Measurements from ENCODE around the gene CLASP1. TPM values are rescaled to one million over a fixed set of nuclear protein-coding genes. Genes with fewer than 3 reads are reported as not detected.
"Not testable (repeated sequence)": the region's sequence is repeated elsewhere in the genome, so short reads cannot be mapped to it uniquely, and the experiment has no call there.

Gene CLASP1
- total RNA-seq, 1 experiment from 2014 or later, result 42.9 TPM

DNA sequence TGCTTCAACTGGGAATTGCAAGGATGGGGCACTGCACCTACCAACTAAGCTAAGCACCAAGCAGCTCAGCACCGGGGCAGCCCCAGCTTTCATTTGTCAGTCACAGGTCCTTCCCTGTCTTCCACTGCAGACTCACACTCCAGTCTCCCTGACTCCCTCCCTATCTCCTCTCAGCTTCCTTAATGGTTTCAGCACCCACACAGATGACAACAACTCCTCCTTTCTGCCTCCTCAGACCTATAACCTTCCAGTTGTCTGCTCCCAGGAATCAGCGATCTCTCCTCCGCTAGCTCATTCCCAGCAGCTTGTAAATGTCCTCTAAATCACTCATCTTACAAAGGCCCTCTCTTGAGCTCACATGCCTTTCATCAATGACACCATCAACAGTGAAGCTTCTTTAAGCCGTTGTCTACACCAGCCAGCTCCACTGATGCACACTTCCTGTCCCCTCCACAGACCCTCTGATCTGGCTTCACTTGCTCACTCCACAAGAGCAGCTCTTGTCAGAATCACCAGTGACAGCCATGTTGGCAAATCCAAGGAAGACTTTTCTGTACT is 32.1 kb downstream of the CLASP1 start:
- DNase-seq (ENCODE audit: low read depth), result no peak

DNA sequence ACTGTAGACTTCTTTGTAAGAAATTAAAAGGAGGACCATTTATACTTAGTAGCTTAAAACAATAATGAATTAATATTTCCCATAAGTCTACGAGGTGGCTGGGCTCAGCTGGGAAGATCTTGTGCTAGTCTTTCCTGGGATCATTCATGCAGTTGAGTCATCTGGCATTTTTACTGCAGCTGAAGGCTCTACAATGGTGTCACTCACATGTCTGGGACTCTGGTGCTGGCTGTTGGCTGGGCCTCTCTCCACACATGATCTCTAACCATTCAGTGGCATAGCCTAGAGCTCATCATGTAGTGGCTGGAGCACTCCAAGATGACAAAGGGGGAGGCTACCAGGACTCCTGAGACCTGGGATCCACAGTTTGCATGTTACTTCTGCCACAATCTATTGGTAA is 35.5 kb downstream of the CLASP1 start:
- no peak for DNase-seq (ENCODE audit: low read depth)

DNA sequence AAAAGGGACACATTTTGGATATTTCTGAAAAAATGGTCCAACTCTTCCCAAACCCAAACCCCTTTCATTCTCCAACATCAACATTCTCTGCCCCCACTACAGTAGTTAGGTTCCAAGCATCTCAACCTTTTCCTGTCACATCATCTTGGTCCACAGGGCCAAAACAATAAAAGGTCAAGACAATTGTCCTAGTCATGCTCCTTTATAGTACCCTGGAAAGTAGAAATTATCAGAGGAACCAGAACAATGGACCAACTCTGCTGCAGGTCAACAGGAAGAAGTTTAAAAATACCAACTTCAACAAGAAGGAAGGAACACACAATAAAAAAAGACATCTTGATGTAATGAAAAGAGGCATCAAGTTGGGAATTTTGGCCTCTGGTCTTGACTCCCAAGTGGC is 36.1 kb downstream of the CLASP1 start:
- no peak for DNase-seq (ENCODE audit: low read depth)

DNA sequence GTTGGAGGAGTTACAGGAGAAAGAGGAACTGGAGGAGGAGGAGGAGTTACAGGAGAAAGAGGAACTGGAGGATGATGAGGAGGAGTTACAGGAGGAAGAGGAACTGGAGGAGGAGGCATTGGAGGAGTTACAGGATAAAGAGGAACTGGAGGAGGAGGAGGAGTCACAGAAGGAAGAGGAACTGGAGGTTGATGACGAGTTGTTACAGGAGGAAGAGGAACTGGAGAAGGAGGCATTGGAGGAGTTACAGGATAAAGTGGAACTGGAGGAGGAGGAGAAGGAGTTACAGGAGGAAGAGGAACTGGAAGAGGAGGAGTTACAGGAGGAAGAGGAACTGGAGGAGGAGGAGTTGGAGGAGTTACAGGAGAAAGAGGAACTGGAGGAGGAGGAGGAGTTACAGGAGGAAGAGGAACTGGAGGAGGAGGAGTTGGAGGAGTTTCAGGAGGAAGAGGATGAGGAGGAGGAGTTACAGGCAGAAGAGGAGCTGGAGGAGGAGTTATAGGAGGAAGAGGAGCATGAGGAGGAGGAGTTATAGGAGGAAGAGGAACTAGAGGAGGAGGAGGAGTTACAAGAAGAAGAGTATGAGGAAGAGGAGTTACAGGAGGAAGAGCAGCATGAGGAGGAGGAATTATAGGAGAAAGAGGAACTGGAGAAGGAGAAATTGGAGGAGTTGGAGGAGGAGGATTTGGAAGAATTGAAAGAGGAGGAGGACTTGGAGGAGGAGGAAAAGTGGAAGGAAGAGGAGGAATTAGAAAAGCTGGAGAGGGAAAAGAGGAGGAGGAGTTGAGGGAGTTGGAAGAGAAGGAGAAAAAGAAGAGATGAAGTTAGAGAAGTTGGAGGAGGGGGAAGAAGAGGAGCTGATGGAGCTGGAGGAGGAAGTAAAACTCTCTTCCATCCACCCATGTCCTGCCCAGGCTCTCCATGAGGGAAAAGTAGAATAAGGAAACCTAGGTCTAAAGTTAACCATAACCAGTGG is 37.2 kb downstream of the CLASP1 start:
- DNase-seq (ENCODE audit: low read depth), result no peak

DNA sequence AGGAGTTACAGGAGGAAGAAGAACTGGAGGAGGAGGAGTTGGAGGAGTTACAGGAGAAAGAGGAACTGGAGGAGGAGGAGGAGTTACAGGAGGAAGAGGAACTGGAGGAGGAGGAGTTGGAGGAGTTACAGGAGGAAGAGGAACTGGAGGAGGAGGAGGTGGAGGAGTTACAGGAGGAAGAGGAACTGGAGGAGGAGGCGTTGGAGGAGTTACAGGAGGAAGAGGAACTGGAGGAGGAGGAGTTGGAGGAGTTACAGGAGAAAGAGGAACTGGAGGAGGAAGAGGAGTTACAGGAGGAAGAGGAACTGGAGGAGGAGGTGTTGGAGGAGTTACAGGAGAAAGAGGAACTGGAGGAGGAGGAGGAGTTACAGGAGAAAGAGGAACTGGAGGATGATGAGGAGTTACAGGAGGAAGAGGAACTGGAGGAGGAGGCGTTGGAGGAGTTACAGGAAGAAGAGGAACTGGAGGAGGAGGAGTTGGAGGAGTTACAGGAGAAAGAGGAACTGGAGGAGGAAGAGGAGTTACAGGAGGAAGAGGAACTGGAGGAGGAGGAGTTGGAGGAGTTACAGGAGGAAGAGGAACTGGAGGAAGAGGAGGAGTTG is 38.1 kb downstream of the CLASP1 start:
- not testable (repeated sequence) for DNase-seq (ENCODE audit: low read depth)

DNA sequence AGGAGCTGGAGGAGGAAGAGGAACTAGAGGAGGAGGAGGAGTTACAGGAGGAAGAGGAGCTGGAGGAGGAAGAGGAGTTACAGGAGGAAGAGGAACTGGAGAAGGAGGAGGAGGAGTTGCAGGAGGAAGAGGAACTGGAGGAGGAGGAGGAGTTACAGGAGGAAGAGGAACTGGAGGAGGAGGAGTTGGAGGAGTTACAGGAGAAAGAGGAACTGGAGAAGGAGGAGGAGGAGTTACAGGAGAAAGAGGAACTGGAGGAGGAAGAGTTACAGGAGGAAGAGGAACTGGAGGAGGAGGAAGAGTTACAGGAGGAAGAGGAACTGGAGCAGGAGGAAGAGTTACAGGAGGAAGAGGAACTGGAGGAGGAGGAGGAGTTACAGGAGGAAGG is 38.8 kb downstream of the CLASP1 start:
- DNase-seq (ENCODE audit: low read depth), result not testable (repeated sequence)

DNA sequence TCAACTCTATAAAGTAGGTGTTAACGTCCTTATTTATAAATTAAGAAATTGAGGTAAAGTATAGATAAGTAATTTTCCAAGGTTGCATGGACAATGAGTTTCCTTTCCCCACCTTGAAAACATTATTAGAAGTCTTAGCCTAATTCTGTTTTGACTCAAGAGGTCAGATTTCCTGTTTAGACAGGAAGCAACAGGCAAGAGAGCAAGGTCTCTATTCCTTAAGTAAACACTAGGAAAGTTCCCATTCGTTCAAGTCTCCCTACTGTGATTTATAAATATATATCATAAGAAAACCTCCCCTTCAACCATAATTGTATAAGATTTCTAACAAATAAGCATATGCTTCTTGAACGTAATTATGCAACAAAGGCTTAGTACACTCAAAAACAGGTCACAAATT is 40.3 kb downstream of the CLASP1 start:
- DNase-seq (ENCODE audit: low read depth), result no peak

DNA sequence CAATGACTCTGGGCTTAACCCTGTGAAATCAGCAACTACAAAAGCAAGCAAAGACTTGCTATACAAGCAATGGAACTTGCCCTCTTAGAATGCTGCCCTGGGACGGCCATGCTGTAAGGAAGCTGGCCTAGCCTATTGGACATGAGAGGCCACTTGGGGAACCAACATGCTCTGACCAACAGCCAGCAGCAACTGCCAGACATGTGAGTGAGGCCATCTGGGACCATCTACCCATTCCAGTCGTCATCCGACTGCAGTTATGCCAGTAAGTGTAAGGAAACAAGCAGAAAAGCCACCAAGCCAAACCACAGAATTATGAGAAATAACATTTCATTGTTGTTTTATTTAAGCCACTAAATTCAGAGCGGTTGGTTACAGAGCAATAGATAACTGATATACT is 40.9 kb downstream of the CLASP1 start:
- peak; percentile 62 for DNase-seq (ENCODE audit: low read depth)

DNA sequence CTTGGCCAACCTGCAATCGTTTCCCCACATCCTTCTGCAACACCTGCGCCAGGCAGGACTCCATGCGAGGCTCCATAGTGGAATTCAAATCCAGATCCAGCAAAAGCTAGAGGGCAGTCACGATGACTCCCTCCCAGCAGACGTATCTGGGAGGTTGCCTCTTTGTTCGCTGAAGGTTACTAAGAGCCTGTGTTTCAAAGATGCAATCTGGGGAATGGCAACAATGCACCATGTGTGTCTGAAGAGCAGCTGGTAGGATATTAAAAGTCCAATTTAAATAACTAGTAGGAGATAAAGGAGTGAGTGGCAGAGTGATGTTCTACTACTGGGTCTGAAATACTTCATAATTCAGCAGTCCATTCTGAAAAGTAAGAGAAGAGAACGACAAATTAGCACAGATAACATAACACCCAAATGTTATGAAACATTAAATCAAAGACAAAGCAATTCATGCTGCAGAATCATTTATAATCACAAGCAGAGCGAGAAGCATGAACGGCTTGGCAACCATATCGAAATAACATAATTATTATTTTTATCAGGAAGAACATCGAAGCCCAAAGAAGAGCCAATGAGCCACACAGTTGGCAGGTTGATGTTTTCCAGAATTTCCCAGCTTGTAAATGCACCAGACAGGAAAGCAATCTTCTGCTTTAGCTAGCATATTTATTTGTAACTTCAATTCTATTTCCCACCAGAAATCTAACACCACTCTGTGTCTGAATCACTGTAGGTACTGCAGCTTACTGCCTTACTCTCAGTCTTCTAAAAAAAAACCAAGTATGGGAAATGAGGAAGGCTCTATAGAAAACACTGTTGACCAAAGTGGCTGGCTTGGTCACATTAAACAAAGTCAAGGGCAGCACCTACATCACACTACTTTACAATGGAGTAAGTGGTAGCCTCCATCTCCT is 43.2 kb downstream of the CLASP1 start:
- DNase-seq (ENCODE audit: low read depth), result no peak

DNA sequence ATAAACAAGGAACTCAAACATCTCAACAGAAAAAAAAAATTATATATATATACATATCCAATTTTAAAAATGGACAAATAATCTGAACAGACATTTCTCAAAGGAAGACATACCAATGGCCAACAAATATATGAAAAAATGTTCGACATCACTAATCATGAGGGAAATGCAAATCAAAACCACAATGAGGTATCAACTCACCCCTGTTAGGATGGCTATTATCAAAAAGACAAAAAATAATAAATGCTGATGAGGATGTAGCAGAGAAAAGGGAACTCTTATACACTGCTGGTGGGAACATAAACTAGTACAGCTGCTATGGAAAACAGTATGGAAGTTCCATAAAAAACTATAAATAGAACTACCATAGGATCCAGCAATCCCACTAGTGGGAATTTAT is 46.1 kb downstream of the CLASP1 start:
- no peak for DNase-seq (ENCODE audit: low read depth)

DNA sequence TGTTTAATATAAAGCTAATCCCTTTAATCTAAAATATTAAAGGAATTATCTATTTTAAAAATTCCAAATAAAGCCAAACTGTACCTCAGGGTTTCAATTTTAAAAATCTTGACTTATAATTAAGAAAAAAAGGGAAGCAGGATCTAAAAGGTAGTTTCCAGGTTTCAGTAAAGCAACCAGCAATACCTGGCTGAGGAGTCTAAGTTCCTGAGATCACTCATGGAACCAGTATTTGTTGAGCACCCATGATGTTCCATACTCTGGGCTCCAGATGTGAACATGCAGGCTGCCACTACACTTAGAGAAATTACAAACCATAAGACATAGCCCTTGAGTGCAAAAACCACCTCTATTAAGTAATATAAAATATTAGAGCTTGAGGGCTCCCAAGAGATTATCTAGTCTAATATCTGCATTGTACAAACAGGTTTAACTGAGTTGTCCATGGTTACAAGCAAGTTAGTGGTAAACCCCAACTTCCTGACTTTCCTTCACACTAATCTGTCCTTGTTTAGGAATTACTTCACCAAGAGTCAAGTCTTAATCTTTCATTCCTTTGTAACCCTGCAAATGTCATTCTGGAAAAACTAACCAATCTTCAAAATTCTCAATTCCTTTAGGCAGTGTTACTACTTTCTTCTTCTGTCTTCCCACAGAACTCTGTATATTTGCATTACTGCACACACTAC is 49.2 kb downstream of the CLASP1 start:
- DNase-seq (ENCODE audit: low read depth), result no peak

DNA sequence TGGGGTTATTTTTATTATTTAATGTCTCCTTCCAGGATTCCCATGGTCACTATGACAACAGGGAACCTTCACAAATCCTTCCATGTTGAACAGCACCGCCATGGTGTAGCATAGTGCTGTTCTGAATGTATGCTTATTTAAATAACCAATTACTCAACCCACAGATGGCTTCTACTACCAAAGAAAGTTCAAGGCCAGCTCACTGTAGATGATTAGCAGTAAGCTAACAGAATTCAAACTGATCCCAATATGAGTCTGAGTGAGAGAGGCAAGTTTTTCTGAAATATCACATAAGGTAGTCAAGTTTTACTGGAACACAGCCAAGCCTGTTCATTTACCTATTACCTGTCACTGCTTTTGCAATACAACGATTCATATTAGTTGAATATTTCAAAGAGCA is 51.2 kb downstream of the CLASP1 start:
- DNase-seq (ENCODE audit: low read depth), result no peak

DNA sequence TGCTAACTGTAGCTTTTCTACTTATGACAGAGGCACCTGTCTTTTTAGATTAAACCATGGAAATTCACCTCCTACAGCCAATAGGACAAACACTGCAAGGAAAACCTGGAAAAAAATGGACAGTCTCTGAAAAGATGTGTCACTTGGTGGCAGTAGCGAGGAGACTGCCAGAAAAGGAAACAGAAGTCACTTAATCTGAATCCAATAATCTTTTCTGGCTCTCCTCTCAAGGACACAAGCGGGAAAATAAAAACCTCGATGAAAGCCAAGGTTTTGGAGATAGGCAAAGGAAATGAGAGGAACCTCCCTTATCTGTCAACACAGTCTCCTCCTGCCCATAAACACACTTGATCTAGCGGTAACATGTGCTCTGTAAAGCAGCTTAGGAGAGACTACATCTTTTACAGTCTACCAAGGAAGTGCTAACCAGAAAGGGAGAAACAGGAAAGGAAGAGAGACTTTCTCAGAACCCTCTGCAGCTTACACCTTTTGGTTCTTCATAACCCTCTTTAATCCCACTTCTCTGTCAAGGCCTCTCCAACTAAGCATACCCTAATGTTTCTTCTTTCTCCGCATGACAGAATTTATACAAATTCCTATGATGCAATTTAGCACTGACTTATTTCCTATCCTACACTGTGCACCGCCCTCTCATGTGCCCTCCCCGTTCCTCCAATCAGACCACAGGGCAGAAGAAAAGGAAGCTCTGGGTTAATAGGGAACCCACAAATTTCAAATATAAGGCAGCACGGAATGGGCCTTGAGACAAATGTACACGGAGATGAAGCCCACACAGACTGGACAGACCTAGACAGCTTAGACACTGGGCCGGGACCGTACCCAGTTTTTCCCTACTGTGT is 52.8 kb downstream of the CLASP1 start:
- peak; percentile 64 for DNase-seq (ENCODE audit: low read depth)

DNA sequence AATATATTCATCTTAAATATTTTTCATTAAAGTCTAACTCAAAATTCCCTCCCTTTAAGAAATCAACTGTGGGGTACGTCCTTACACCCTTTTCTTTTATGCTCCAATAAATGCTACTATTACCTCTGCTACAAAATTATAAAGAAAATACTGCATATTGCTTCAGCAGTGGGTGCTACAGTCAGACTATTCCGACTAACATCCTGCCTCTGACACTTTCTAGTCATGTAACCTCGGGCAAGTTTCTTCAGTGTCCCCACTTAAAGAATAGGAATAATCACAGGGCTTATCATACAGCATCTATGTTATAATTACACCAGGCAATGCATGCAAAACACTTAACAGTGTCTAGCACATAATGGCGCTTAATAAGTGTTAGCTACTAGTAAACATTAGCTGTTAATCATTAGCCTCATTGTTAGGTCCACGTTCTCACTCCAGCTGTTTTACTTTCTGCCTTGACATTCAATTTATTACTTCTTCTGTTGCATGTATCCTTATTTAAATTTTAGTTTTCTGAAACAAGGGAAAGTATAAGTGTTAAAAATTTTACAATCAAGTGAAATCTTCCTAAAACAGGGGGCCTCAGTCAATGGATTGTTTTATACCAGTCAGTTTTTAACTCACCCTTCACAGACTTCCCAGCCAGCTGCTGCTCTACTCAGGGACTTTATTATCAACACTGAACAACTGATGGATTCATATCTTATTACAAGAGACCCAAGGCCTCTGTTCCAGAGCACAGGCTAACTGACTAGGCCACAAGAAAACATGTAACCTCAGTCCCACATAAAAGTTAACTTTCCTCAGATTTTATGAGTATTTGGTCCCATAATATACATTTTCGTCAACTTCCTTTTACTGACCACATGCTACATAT is 54.0 kb downstream of the CLASP1 start:
- no peak for DNase-seq (ENCODE audit: low read depth)

DNA sequence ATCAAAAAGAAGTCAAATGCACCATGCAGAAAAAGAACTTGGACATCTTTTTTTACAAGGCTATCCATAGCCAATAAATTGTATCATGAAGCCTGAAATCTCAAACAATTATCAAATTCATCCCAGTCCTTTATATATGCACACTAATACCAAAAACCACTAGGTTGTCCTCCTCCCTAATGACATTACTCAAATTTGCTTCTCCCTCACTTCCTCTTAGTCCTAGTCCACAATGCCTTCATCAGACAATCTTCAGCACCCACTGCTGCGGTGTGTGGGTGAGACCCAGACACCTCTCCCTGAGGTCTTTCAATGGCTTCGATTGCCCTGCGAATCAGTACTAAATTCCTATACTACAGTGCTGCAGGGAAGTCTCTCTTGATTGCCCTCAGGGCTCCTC is 58.1 kb downstream of the CLASP1 start:
- no peak for DNase-seq (ENCODE audit: low read depth)

DNA sequence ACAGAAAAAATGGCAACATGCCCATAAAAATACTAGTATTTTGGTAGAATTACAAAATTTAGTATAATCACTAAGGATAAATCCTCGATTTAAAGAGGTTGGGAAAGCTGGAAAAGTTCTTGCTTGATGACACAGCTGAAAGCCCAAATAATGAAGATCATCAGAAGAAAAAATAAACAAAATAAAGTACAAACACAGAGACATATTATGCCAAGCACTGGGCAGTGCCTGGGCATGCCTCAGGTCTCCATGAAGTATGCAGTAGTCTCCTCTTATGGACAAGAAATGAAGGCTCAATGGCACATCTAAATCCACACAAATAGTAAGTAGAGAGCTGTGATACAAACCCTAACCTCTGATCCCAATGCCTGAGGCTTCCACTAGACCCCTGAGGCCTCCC is 60.9 kb downstream of the CLASP1 start:
- no peak for DNase-seq (ENCODE audit: low read depth)

DNA sequence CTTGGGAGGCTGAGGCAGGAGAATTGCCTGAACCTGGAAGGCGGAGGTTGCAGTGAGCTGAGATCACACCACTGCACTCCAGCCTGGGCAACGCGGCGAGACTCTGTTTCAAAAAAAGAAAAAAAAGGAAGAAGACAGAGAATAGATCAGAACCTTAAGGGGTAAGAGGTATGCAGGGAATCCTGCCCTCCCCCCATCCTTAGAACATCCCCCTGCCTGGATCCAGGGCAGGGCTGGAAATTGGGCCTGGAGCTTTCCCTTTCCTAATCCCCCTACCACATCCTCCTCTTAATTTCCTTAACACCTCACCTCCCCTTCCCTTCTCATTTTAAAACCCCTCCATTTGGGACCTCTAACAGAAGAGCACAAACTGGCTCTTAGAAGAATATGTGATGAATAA is 62.1 kb downstream of the CLASP1 start:
- DNase-seq (ENCODE audit: low read depth), result no peak

DNA sequence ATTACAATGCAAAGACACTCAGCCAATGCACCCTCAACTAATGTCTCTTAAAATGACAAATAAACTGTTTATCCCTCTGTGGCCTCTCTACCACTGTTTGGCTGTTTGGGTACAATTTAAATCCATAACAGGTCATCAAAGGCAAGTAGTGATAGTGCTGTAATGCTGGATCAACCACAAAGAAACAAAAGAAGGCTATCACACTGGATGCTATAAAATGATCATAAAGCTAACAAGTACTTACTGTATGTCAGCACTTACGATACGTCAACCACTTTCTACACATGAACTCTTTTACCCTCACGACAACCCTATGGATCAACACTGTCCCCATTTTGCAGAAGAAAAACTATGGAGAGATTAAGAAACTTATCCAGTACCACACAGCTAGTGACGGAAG is 64.5 kb downstream of the CLASP1 start:
- DNase-seq (ENCODE audit: low read depth), result no peak

DNA sequence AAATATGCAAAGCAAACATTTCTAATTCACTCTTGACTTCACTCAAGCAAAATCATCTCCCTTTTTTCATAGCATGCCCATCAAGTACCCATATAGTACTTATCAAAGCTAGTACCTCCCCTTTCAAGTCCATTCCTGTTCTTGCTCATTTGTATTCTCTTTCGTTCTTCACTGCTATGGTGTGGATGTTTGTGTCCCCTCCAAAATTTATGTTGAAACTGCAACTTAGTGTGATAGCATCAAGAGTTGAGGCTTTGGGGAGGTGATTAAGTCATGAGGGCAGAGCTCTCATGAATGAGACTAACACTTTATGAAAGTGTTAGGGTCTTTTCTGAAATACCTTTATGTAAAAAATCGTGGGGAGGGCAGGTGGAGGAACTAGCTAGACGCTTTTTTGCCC is 65.7 kb downstream of the CLASP1 start:
- DNase-seq (ENCODE audit: low read depth), result no peak

Measured in LHCN-M2 (cell line).